MM.1S (cell line): ENCODE results near the gene CHERP.
"Not testable (repeated sequence)": the region's sequence is repeated elsewhere in the genome, so short reads cannot be mapped to it uniquely, and the experiment has no call there.

Experiments
- CTCF ChIP-seq: fragments of 300-600 bp; sonication (generic); IDR thresholded peaks from 2 replicates; pipeline ENCODE4 v1.5.1; 2016; ENCODE audit warnings: antibody characterized with exemption, low read length, mixed read lengths
- EZH2 ChIP-seq: fragments of 300-600 bp; sonication (generic); optimal IDR thresholded peaks from 2 replicates; pipeline ENCODE3; 2017; ENCODE audit warnings: low read depth, mild to moderate bottlenecking, antibody characterized with exemption, low read length, mixed read lengths

GRCh38 chr19:16486476-16486875 lies 55.8 kb downstream of the CHERP start:
- TF ChIP-seq CTCF, EZH2: not testable (repeated sequence)
